SU-DHL-6 (cell line): ENCODE data around the gene TMED10.

Experiments
- H2AFZ ChIP-seq: fragments of 200-600 bp; sonication (generic); 2 replicates; pipeline ENCODE4 v1.6.1; 2014; ENCODE audit warnings: low read depth, mild to moderate bottlenecking, moderate library complexity, mixed read lengths, antibody characterized with exemption, low read length; ENCODE audit not compliant: severe bottlenecking
- H3F3A ChIP-seq: fragments of 200-600 bp; shearing (Covaris generic); 2 replicates; pipeline ENCODE4 v1.6.0; 2016; ENCODE audit warnings: antibody characterized with exemption, mild to moderate bottlenecking; ENCODE audit not compliant: insufficient read depth
- H3K27ac ChIP-seq: fragments of 200-600 bp; sonication (generic); 2 replicates; pipeline ENCODE4 v1.5.1; 2016; ENCODE audit warnings: low read depth, mild to moderate bottlenecking, low read length, moderate library complexity, mixed read lengths
- H3K27me3 ChIP-seq: fragments of 200-600 bp; sonication (generic), shearing (Covaris generic); 2 replicates; pipeline ENCODE4 v1.6.0; 2014; ENCODE audit warnings: mild to moderate bottlenecking, low read length
- H3K36me3 ChIP-seq: fragments of 200-600 bp; sonication (generic); 2 replicates; pipeline ENCODE4 v1.6.1; 2014; ENCODE audit warnings: mild to moderate bottlenecking, low read length, mixed read lengths
- H3K4me2 ChIP-seq: fragments of 300-600, 200-600 bp; shearing (Covaris generic), sonication (generic); 2 replicates; pipeline ENCODE4 v1.6.0; 2014; ENCODE audit warnings: low read length, low read depth, mild to moderate bottlenecking; ENCODE audit not compliant: poor library complexity, severe bottlenecking
- H3K4me3 ChIP-seq: fragments of 200-600 bp; sonication (generic); 2 replicates; pipeline ENCODE4 v1.5.1; 2014; ENCODE audit warnings: antibody characterized with exemption, low read length, mild to moderate bottlenecking, mixed read lengths; ENCODE audit not compliant: insufficient read depth, poor library complexity, severe bottlenecking
- H3K79me2 ChIP-seq: fragments of 200-600 bp; sonication (generic); 2 replicates; pipeline ENCODE4 v1.6.1; 2014; ENCODE audit warnings: mild to moderate bottlenecking, low read length, moderate library complexity; ENCODE audit not compliant: insufficient read depth
- H3K9ac ChIP-seq: fragments of 200-600 bp; sonication (generic); 2 replicates; pipeline ENCODE4 v1.7.0; 2014; ENCODE audit warnings: mild to moderate bottlenecking, low read length
- H3K9me2 ChIP-seq: fragments of 200-600 bp; sonication (generic); replicated peaks from 2 replicates; pipeline ENCODE4 v1.6.1; 2014; ENCODE audit warnings: low read length; ENCODE audit not compliant: insufficient read depth
- H3K9me3 ChIP-seq: fragments of 200-600 bp; sonication (generic); 2 replicates; pipeline ENCODE4 v1.6.1; 2014; ENCODE audit warnings: low read length, mixed read lengths; ENCODE audit not compliant: insufficient read depth
- H4K20me1 ChIP-seq: fragments of 200-600 bp; sonication (generic); 2 replicates; pipeline ENCODE4 v1.6.1; 2014; ENCODE audit warnings: low read depth, mild to moderate bottlenecking, antibody characterized with exemption, low read length, moderate library complexity, mixed read lengths
- EZH2phosphoT487 ChIP-seq: fragments of 200-600 bp; sonication (generic), shearing (Covaris generic); conservative IDR thresholded peaks from 2 replicates; pipeline ENCODE4 v1.6.1; 2018; ENCODE audit warnings: mild to moderate bottlenecking, antibody characterized with exemption, low read length, moderate library complexity, mixed read lengths
- TF ChIP-seq, protein P1 (sequence below): fragments of 200-600 bp; sonication (generic); IDR thresholded peaks from one replicate; pipeline ENCODE4 v1.5.1; 2017; ENCODE audit warnings: antibody characterized with exemption, mild to moderate bottlenecking, low read length, moderate library complexity; ENCODE audit not compliant: insufficient read depth, poor library complexity, severe bottlenecking

Gene TMED10

DNA sequence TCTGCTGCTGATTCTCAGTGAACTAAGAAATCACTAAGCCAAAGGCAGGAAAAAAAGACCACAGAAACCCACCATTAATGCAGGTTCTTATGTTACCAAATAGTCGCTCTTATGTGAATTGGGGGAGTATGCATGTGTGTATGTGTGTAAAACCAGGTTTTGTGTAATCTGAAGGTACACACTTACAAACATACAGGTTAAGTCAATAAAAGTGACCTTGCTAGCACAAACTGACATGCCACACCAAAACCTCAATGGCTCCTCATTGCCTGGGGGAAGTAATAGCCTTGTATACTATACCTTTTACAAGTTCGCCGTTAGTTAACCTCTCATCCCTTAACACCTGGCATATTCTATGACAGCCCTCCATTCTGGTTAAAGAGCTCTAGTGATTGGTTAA is 29.8 kb upstream of the TMED10 start:
- no peaks in the 10 kb centered on the region for H4K20me1 ChIP-seq
- no peaks in the 10 kb centered on the region for H3K27me3 ChIP-seq
- H3K79me2 ChIP-seq = no peaks in the 10 kb centered on the region
- H3K27ac ChIP-seq = no peak overlapping the region
- no peak overlapping the region for H3K9ac ChIP-seq
- H3K4me3 ChIP-seq = no peak overlapping the region
- H3K4me2 ChIP-seq = no peak overlapping the region
- no peaks in the 10 kb centered on the region for H3K9me3 ChIP-seq
- no peaks in the 10 kb centered on the region for H3K36me3 ChIP-seq
- no peak for TF ChIP-seq EZH2phosphoT487
- TF ChIP-seq, protein P1, sequence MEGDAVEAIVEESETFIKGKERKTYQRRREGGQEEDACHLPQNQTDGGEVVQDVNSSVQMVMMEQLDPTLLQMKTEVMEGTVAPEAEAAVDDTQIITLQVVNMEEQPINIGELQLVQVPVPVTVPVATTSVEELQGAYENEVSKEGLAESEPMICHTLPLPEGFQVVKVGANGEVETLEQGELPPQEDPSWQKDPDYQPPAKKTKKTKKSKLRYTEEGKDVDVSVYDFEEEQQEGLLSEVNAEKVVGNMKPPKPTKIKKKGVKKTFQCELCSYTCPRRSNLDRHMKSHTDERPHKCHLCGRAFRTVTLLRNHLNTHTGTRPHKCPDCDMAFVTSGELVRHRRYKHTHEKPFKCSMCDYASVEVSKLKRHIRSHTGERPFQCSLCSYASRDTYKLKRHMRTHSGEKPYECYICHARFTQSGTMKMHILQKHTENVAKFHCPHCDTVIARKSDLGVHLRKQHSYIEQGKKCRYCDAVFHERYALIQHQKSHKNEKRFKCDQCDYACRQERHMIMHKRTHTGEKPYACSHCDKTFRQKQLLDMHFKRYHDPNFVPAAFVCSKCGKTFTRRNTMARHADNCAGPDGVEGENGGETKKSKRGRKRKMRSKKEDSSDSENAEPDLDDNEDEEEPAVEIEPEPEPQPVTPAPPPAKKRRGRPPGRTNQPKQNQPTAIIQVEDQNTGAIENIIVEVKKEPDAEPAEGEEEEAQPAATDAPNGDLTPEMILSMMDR = no peak
- H2AFZ ChIP-seq = no peak overlapping the region
- no peaks in the 10 kb centered on the region for H3K9me2 ChIP-seq
- H3F3A ChIP-seq = no peaks in the 10 kb centered on the region

DNA sequence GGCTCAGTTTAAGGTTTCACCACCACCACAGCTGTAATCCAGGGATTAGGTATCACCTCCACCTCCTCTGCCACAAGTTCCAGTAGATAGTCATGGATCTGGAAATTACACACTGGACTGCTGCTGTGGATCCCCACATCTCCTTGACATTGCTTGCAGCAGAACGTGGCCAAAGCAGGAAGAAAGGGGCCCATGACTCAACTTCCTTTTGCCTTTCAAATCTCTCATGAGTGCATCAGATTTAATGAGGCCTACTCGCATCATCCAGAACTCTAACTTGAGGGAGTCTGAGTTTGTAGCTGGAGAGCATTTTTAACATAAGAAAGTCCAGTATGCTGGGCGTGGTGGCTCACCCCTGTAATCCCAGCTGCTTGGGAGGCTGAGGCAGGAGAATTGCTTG is 29.2 kb upstream of the TMED10 start:
- Histone ChIP-seq H3K27ac (no peak overlapping the region), H3K27me3 (no peaks in the 10 kb centered on the region), H4K20me1 (no peaks in the 10 kb centered on the region), H3K36me3 (no peaks in the 10 kb centered on the region), H3K9me2 (no peaks in the 10 kb centered on the region), H3K4me2 (no peak overlapping the region), H3K9me3 (no peaks in the 10 kb centered on the region), H3K79me2 (no peaks in the 10 kb centered on the region), H3K4me3 (no peak overlapping the region), H3F3A (no peaks in the 10 kb centered on the region), H3K9ac (no peak overlapping the region), H2AFZ (no peak overlapping the region)
- TF ChIP-seq, protein P1 = no peak
- TF ChIP-seq EZH2phosphoT487 = no peak

DNA sequence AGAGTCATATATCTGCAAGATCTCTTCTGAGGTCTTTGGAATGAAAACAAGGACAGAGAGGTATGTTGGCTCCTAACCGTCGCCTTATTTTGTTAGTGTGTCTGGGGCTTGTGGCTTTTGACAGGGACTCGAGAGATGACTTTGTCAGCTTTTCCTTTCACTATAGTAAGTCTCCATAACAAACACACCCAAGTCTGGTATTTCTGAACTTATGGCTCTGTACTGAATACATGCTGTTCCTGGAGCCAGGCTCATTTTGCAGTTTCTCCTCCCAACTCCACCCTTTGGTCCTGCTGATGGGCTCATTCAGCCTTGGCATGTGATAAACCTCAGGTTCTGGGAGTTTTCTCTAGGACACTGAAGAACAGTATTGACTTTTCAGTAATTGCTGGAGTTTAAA is 27.7 kb upstream of the TMED10 start:
- Histone ChIP-seq H3K9me3 (no peaks in the 10 kb centered on the region), H3K79me2 (no peaks in the 10 kb centered on the region), H3K36me3 (no peaks in the 10 kb centered on the region), H3F3A (no peaks in the 10 kb centered on the region), H3K9ac (no peak overlapping the region), H3K9me2 (no peaks in the 10 kb centered on the region), H3K4me3 (no peak overlapping the region), H3K27me3 (no peaks in the 10 kb centered on the region), H4K20me1 (no peaks in the 10 kb centered on the region), H2AFZ (no peak overlapping the region), H3K27ac (no peak overlapping the region), H3K4me2 (no peak overlapping the region)
- no peak for TF ChIP-seq EZH2phosphoT487
- TF ChIP-seq, protein P1 = no peak
